AG04449 (cell line): Measurements from ENCODE around the gene FKBP10.
A peak's percentile ranks its signal among the peaks of the same experiment; 100 is the strongest.

Experiments
- CTCF ChIA-PET: fragments of 350-600 bp; formaldehyde crosslinking; extraction: SDS; loops from one replicate; lab custom pipeline; 2021; ENCODE audit warnings: antibody characterized with exemption; lab: Yijun Ruan, JAX
- POLR2A ChIA-PET: fragments of 400-600, 350-600 bp; formaldehyde crosslinking; extraction: SDS; loops from one replicate; lab custom pipeline; 2020; ENCODE audit warnings: antibody characterized with exemption, inconsistent platforms; lab: Yijun Ruan, JAX
- DNase-seq: peaks from one replicate; pipeline ENCODE4 v3.0.0-alpha.2; 2010; ENCODE audit warnings: low read depth, low spot score
- H3K4me3 ChIP-seq: 2 replicates; pipeline ENCODE4 v1.5.1; 2011; ENCODE audit warnings: low read depth, mild to moderate bottlenecking, control low read depth, low read length
- CTCF ChIP-seq: IDR thresholded peaks from one replicate; pipeline ENCODE4 v1.5.1; 2011; ENCODE audit warnings: mild to moderate bottlenecking, moderate library complexity, low read length, control low read depth, inconsistent platforms; ENCODE audit not compliant: insufficient read depth; ENCODE audit errors: missing control alignments

The FKBP10 gene

GRCh38 chr17:41769346-41769862 lies 43.4 kb upstream of the FKBP10 start:
- H3K4me3 ChIP-seq = no peak overlapping the region
- no peak for DNase-seq
- ChIA-PET CTCF (interaction anchor here (0.7 to 1.2 kb wide), 3 partner anchors 12 to 74 kb away, joined by 3 read pairs; no protein-coding TSS in a partner anchor), POLR2A (no interaction called here)
- no peak for TF ChIP-seq CTCF

GRCh38 chr17:41769985-41770384 lies 42.8 kb upstream of the FKBP10 start:
- no peak overlapping the region for H3K4me3 ChIP-seq
- CTCF ChIA-PET = interaction anchor here (1.0 kb wide), 1 partner anchor 74 kb away, joined by 3 read pairs; no protein-coding TSS in a partner anchor
- no peak for TF ChIP-seq CTCF
- POLR2A ChIA-PET = no interaction called here
- DNase-seq = no peak

GRCh38 chr17:41771389-41772206 lies 41.2 kb upstream of the FKBP10 start:
- ChIA-PET POLR2A (no interaction called here), CTCF (interaction anchor here (1.4 kb wide), 1 partner anchor 30 kb away, joined by 5 read pairs; no protein-coding TSS in a partner anchor)
- TF ChIP-seq CTCF = no peak

GRCh38 chr17:41772218-41772585 lies 40.6 kb upstream of the FKBP10 start:
- TF ChIP-seq CTCF = no peak

More at GRCh38 chr17:41771389-41772206, 41.2 kb upstream of the FKBP10 start:
- DNase-seq = no peak
- no peak overlapping the region for H3K4me3 ChIP-seq

GRCh38 chr17:41772586-41773189 lies 40.1 kb upstream of the FKBP10 start:
- no peak overlapping the region for H3K4me3 ChIP-seq
- DNase-seq = no peak
- no peak for TF ChIP-seq CTCF
- ChIA-PET CTCF (interaction anchor here (1.0 to 3.1 kb wide), 4 partner anchors 14 to 77 kb away, joined by 3 to 16 read pairs (median 10); partner anchors contain the start of gene JUP), POLR2A (interaction anchor here (0.7 to 1.1 kb wide), 2 partner anchors 21 to 27 kb away, joined by 3 read pairs; no protein-coding TSS in a partner anchor)

More at GRCh38 chr17:41772218-41772585, 40.6 kb upstream of the FKBP10 start:
- ChIA-PET POLR2A (no interaction called here), CTCF (interaction anchor here (1.9 kb wide), 1 partner anchor 29 kb away, joined by 12 read pairs; no protein-coding TSS in a partner anchor)
- DNase-seq = no peak
- no peak overlapping the region for H3K4me3 ChIP-seq

GRCh38 chr17:41773190-41773588 lies 39.6 kb upstream of the FKBP10 start:
- DNase-seq = peak; percentile 33
- H3K4me3 ChIP-seq = no peak overlapping the region
- TF ChIP-seq CTCF = no peak
- ChIA-PET CTCF (interaction anchor here (1.0 to 3.1 kb wide), 6 partner anchors 13 to 77 kb away, joined by 3 to 16 read pairs (median 6); partner anchors contain the start of gene JUP), POLR2A (interaction anchor here (0.7 to 1.1 kb wide), 3 partner anchors 12 to 26 kb away, joined by 3 read pairs; no protein-coding TSS in a partner anchor)
